NCI-H226 (cell line): Measurements from ENCODE around the gene GRID1.

Experiments
- DNase-seq: peaks from one replicate; pipeline ENCODE4 v3.0.0-alpha.2; 2015

Gene GRID1

DNA sequence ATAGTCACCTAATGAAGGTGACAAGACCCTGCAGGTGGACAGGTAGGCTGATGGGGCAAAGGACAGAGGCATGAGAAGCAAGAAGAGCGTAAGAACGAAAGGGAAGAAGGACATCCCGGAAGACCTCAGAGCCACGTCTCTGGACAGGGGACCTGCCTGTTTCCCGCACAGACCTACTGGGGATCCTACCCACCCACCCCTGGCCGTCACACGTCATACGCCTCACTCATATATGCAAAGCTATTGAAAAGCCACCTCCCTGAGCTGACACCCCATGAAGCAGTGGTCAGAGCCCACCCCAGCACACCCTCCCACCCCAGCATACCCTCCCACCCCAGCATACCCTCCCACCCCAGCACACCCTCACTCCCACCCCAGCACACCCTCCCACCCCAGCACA lies 140.6 kb downstream of the GRID1 start:
- DNase-seq, result no peak

DNA sequence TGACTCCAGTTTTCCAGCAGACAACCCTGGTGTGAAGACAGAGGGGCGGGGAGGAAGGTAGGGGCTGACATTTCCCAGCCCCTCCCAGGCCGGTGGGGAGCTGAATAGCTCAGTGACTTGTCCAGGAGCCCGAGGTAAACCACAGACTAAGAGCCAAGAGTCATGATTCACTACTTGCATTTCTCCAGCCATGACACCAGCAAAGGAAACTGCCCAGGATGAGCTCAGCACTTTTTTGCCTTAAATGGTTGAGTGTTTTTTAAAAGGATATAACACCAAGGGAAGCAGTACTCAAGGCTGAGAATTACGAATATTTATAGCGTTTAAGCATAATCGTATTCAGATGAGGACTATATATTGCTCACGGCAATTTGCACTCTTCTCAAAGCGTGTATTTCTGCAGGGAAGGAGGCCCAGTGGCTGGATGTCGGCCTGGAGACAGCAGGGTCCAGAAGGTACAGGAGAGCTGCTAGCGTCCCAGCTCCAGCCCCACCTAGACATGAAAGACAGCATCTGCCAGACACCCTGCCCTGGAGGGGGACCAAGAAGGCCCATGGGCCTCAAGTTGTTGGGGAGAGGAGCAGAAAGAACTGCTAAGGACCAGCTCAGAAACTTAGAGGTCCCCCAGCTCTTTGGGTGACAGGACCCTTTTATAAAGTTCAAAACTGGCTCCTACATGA lies 141.4 kb downstream of the GRID1 start:
- DNase-seq, result peak; percentile 69

DNA sequence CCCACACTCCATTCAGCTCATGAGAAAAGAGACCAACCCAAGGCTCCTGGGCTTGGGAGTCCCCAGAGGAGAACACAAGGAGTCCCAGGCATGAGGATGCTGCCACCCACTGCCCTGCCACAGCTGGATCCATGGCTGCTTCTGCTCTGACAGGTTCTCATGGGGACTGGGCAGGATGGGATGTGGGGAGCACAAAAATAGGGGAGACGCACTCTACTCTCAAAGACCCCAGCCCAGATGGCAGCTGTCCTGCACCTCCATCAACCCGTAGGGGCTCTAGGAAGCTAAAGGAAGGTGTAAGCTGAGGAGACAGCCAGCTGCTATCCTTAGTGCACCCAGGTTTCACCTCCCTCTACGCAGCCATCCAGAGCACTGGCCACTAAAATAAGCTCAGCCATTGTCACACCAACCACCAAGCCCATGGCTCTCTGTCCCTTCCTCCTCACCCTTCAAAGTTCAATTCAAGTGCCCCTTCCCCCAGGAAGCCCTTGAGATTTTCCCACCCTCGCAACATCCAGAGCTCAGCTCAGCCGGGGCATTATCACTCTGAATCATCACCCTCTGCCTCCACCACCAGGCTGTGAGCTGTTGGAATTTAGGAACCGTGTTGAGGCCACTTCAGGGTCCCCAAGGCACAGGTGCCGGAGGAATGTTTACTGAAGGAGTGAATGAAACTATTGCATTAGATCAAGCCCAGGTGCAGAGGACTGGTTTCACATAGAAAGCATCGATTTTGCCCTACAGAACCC lies 142.1 kb downstream of the GRID1 start:
- no peak for DNase-seq

DNA sequence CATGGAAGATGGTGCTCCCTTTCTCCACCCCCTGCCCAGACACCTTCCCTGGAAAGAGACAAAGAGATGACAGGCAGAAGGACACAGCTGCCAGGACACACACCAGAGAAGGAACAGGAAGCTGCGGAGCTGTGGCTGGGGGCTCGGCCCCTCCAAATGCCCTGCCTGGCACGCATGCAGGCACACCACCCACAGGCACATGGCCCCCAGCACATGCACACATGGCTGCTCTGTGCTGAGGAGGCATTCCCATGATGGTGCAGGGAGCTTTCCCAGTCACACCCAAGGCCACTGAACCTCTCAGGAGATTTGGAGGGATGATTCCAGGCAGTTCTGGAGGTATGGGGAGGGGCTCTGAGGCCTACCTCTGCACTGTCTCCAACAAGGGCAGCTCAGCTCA lies 143.3 kb downstream of the GRID1 start:
- no peak for DNase-seq

DNA sequence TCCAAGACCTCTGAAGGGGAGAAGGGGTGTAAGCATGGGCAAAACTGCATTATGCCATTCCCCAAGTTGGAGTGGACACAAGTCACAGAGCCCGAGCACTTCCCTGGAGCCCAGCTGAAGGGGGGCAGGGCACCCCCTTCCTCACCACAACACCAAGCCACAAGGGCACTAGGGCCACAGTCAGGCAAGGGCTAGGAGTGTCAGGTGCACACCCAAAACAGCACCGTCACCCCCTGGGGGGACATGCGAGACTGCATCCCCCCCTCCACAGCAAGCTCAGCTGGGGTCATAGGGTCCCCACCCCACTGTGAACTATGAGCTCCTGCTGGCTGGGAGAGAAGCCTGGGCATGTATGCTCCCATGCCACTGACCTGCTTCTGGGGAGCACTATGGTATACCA lies 143.9 kb downstream of the GRID1 start:
- no peak for DNase-seq

DNA sequence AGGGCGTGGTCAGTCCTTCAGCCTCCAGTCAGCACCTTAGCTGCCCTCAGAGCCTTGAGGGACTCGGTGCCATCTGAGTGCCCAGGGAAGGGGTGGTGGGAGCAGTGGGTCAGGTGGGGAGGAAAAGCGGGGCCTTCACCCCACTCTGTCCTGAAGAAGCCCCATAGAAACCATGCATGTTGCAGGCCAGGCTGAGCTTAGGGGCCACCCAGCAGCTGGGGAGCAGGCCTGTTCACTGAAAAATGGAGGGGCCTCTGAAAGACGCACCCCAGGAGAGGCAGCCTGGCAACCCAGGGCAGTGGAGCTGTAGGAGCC lies 144.3 kb downstream of the GRID1 start:
- DNase-seq, result no peak

DNA sequence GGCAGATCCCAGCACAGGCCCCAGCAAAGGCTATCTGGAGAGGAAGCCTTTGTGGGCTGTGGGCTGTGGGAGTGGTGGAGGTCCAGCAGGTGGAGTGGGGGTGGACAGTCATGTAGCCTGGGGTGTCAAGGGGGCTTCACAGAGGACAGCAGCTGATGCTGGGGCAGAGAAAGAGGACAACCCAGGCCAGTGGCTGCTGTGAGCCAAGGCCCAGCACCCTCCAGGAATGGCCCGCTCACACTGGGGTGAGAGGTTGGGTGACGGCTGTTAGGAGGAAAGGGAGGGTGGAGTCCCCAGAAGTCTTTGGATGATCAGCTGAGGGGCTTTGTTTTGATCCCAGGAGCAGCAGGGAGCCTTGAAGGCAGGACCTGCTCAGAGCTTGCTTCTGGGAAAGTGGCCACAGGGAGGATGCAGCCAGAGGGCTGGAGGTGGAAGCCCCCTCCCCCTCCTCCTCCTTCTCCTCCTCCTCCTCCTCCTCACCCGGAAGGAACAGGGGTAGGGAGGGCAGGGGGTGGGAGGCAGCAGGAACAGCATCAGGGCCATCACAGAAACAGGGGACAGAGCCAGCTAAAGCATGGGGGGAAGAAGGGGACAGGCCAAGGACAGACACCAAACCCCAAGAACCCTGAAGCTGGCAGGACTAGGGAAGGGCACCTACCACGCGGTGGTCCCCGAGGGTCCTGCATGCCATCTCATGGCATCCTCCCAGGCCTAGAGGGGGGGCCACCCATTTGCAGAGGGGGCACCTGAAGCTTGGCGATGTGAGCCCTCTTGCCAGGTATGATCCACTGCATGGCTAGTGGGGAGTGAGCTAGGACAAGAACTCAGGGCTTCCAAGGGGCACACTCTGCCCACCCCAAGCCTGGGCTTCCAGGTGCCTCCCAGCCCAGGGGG lies 144.9 kb downstream of the GRID1 start:
- no peak for DNase-seq

DNA sequence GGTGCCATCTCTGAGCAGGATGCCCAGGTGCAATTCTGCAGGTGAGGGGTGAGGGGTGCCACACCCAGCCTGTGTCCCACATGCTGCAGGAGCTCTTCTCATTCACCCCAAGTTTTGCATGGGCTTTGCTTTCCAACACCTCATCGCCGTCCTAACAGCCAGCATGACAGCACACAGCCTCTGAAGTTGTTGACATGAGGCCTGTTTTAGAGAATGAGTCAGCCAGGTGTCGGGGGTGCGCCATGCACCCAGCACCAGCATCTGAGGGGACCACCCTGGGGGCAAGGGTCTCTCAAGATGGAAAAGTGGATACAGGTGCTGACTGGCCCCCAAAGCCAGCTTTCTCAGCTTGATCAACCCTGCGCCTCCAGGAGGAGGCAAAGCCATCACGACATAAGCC lies 146.0 kb downstream of the GRID1 start:
- DNase-seq, result no peak

DNA sequence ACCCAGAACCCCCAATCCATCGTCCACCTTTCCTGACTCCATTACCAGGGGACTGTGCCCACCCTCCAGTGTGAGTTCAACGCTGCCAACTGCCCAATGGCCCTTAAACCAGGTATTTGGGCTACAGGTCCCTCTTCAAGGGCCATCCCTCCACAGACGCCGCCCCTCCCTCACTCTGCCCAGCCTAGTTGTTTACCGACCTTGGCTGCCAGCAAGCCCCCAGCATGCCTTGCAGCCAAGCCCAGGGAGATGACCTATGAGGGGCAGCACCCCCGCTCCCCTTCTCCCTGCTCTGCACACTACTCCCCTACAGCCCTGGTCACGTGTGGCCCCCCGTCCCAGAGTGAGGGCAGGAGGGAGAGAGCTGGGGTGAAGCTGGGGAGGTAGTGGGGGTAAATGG lies 147.3 kb downstream of the GRID1 start:
- no peak for DNase-seq

DNA sequence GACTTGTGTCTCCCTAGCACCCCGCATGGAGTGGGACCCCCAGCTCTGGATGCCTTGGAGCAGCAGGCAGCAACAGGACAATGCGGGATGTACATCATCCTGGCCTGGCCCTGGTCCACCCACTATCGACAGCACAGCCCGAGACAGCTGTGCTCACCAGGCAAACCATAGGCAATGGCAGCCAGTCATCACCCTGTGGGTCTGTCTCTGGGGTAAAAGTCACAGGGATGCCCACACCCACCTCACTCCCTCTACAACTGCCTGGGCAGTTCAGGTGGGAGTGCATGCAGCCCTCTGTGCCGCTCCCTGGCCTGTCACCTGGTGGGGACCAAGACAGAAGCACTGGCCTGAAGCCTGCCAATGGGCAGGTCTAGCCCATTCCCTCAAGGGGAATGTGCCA lies 147.8 kb downstream of the GRID1 start:
- DNase-seq, result no peak

DNA sequence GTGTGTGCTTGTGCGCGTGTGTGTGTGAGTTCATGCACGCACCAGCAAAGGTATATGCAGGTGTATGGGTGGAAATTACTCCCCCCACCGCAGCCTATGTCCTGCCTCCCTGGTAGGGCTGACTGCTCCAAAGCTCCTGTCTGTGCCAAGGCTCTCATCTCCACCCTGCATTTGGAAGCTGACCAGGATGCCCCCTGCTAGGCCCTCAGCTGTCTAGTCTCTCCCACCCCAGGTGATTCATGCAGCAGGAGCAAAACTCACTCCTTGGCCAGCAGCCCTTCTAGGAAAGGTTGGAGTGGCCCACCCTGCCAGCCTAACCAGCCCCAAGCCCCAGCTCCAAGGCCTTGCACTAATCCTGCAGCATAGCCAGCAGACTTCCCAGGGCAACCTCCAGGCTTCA lies 148.4 kb downstream of the GRID1 start:
- no peak for DNase-seq

DNA sequence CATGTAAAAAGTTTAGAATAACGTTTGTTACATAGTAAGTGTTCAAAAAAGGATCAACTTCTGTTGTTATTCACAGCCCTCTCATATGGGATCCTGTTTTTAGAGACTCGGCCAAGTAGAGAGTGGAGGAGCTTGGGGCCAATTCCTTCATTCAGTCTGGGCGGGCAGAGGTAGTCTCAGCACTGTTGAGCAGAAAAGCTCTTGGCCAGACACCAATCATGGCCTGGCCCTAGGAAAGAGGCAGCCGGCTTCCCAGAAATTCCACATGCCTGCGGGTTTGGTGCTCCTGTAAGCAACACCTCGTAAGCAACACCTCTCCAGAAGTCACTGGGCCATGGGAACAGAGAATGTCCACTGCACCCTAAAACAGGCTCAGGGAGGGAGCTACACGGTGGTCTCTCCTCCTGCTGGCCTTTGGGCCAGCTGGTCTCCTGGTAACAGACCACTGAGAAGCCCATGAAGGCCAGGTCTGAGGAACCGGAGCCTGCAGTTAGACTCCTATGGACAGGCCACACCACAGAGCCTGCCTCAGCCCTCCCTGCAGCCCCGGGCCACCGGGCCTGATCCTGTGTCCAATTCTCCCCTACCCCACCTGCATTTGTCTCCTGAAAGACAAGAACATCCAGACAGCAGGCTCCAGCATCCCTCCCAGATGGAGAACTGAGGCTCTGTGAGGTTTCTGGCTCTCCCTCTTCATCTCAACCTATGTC lies 149.1 kb downstream of the GRID1 start:
- DNase-seq, result no peak

DNA sequence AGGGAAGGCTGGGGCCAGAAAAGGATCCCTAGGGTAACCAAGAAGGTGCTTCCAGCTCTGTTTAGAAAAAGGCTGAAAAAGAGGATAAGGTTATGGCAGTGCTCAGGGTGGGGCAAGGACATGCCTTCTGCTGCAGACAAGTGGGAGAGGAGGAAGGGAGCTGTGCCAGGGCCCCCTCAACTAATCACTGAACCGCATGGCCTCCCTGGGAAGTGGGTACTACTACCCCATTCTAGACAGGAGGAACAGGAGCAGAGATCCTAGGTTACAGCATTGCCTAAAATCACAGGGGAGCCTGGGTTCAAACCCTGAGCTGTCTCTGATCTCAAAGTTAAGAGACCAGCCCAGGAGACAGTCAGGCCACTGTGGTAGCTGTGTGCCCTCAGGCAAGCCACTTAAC lies 149.7 kb downstream of the GRID1 start:
- no peak for DNase-seq

DNA sequence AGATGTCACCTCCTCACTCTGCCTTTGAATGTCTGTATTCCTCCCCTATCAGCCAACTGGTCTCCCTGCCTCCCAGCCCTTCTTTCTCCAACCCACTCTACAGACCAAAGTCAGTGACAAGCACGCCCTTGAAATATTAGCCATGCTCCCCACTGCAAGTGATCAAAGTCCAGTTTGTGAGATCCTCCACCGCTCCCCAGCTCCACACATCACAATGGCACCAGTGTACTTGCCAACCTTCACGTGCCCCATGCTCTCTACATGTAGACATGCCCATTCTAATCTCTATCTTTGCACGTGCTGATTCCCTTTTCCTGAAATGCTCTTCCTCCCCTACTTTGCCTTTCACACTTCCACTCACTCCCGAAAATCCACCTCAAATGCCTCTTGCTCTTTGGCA lies 150.9 kb downstream of the GRID1 start:
- no peak for DNase-seq

DNA sequence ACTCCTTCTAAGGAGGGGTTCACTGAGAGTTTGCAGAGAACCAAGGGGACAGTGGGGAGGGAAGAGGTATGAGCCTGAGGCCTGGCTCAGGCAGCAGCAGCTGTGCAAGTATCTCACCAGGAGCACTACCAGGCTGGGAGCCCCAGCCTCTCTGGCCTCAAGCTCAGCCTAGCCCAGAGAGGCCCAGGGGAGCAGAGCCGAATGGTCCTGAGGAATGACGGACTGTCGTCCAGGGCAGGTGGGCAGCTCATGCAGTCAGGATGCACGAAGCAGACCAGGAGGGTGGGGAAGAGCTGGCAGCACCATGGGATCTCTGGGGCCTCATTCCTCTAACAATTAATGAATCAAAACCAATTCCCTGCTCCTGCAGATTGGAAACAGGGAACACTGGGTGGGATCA lies 151.5 kb downstream of the GRID1 start:
- DNase-seq, result no peak

DNA sequence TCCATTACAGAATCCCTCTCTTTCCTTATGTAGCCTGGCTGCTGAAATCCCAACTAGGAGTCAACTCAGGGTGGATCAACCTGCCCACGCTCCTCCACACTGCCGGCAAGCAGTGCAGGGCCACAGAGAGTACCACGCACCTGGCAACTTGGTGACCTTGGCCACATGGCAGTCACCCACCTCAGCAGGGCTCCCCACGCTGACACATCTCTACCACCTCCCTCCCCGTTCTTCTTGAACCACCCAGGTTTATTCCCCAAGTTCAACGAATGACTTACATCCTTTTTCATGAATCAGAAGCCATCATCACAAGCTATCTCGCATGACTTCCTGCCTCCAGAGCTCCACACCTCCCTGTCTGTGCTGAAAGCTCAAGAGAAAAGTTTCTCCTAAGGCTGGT lies 153.4 kb downstream of the GRID1 start:
- no peak for DNase-seq

DNA sequence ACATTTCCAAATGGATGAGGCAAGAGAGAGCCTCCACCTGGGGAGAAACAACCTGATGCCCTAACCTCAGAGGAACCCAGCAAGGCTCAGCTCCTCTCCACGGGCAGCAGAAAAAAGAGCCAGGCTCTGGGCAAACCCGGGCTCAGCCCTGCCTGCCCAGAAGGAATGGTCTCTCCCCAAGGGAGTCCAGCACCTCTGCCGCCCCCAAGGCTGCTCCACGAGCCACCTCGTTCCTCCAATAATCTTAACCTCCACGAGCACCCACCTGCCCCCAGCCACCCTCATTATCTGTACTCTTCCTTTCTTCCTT lies 154.2 kb downstream of the GRID1 start:
- no peak for DNase-seq

DNA sequence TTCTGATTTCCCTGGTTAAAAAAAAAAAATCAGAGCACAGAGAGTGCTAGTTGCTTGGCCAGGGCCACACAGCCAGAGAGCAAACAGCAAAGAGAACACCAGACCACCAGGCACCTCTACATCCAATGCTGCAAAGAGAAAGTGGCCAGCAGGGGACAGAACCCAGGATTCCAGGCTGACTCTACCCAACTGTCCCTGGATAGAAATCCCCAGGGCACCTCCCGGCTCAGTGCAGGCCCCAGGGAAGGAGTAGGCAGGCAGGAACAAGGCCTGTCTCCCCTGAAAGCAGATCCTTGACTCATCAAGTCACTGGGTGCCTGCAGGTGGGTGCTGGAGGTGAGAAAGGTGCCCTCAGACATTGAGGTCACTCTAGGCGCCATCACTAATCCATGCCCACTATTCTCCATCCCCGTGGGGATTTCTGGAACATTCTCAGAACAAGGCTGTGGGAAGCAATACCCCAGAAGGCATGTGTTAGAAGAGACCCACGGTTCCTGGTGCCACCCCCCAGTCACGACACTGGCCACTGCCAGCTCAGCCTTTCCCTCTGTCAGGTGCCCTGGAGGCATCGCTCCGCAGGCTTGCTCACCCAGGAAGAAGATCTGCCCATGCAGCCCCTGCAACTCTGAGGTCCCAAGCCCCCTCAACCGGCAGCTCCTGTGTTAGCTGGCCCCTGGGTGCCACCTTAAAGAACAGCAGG lies 154.8 kb downstream of the GRID1 start:
- DNase-seq, result no peak

DNA sequence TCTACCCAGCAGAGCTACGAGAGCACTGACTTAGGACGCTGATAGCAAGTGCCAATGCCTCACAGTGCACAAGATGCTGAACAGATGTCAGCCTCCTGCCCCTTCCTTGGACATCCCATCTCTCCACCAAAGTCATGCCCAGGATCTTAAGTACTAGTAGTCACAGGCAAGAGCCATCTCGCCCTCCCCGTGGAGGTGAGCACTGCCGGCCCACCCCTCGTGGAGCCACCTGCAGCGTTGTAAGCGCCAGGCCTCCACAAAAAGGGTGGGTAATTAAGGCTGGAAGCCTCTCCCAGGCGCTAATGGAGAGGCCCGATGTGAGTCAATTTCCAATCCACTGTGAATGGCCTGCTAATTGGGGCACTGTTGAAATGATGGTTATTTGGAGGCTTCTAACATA lies 156.2 kb downstream of the GRID1 start:
- no peak for DNase-seq

DNA sequence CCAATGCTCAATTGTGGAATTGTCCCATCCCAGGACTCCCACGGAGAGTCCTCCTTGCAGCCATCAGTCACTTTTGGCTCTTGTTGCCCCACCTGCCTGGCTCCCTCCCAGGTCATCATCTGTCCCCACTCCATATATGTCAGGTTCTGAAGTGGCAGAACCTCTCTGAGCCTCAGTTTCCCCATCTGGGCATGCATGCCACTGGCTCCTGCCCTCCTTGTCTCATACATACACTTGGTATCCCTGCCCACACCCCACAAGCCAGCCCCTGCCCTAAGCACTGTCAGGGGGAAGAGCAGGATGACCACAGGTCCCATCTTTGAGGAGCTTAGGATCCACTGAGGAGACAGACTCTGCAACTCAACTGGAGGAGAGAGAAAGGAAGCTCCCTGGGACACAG lies 156.9 kb downstream of the GRID1 start:
- no peak for DNase-seq

DNA sequence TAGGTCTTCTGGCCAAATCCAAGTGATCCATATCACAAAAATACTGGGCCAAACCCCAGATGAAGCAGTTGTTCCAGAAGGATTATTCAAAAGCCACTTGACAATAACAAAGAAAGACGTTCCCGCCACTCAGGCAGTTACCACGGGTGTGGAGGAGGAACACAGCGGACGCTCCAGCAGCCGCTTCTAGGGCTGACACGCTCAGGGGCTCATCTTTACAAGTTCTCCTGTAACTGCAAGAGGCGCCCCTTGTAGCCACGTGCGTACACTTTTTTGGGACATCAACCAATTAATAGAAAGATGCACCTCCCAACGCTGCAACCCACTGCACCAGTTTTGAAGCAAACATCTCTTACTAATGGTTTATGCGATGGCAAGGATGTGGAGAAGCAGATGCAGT lies 159.4 kb downstream of the GRID1 start:
- DNase-seq, result no peak

DNA sequence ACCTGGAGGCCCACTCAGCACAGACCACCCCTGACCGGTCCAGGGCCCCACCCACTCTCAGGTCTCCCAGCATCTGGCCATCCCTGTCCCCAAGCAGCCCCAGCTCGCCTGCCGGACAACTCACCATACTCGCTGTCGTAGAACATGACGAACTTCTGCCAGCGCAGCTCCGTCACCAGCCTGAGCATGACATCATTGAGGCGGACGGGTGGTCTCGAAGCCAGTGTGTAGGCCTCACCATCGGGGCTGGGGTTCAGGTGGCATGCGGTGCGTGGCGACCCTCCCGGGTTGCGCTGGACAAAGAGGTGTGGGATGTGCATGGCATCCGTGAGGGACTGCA lies 160.4 kb downstream of the GRID1 start:
- no peak for DNase-seq
